Measurements from ENCODE around the gene UBASH3B.

DNA sequence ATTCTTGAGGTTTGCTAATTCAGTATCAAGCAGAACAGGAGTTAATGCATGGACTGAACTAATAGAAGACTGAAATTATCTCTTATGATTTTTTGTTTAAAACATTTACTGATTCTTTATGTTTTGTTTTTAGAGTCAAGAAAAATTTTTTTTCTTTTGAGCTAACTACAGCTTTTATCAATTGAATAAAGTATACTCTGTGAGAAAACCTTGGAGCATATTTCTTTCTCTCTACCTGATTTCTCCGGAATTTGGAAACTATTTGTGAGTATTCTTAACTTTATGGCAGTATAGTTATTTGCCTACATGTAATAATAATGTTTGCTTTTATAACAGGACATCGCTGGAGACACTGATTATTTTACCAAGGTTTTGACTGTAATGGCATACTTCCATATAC, 164.6 kb downstream of the UBASH3B start:
- TF ChIP-seq CTCF (IDR thresholded peaks at IDR 0.05; ENCODE audit: insufficient read depth, low read depth, low read length) (no peak), EZH2 (IDR thresholded peaks at IDR 0.05; ENCODE audit: insufficient read depth, low read length) (no peak)
